Epithelial cell of prostate (primary cell): Measurements from ENCODE around the gene HDAC4.

Experiments used
- DNase-seq: peaks from one replicate; pipeline ENCODE4 v3.0.0-alpha.2; 2011; ENCODE audit warnings: low read depth, low spot score
- H3K27ac ChIP-seq: fragments of 450-650 bp; 2 replicates; pipeline ENCODE4 v1.5.1; 2017; ENCODE audit warnings: mild to moderate bottlenecking

Gene HDAC4

GRCh38 chr2:239429473-239430350 is 28.9 kb upstream of the HDAC4 start:
- no peak for DNase-seq
- no peak overlapping the region for H3K27ac ChIP-seq

- DNase-seq: no peak
- H3K27ac ChIP-seq: no peak overlapping the region
These were observed 24.8 kb upstream of the HDAC4 start for GRCh38 chr2:239425631-239426030.

GRCh38 chr2:239424337-239425045 is 23.7 kb upstream of the HDAC4 start:
- H3K27ac ChIP-seq: no peak overlapping the region
- no peak for DNase-seq

- no peak for DNase-seq
- H3K27ac ChIP-seq: no peak overlapping the region
These were observed 22.7 kb upstream of the HDAC4 start for GRCh38 chr2:239423551-239423950.

GRCh38 chr2:239421851-239422250 is 21.0 kb upstream of the HDAC4 start:
- no peak overlapping the region for H3K27ac ChIP-seq
- DNase-seq: no peak

- no peak overlapping the region for H3K27ac ChIP-seq
- no peak for DNase-seq
These were observed 19.3 kb upstream of the HDAC4 start for GRCh38 chr2:239420082-239420481.

GRCh38 chr2:239418918-239419317 is 18.1 kb upstream of the HDAC4 start:
- DNase-seq: no peak
- no peak overlapping the region for H3K27ac ChIP-seq

- no peak for DNase-seq
- H3K27ac ChIP-seq: no peak overlapping the region
These were observed 12.2 kb upstream of the HDAC4 start for GRCh38 chr2:239412905-239413603.

GRCh38 chr2:239411549-239412319 is 10.9 kb upstream of the HDAC4 start:
- H3K27ac ChIP-seq: no peak overlapping the region

GRCh38 chr2:239411117-239411516 is 10.3 kb upstream of the HDAC4 start:
- no peak overlapping the region for H3K27ac ChIP-seq
- no peak for DNase-seq

More at GRCh38 chr2:239411549-239412319, 10.9 kb upstream of the HDAC4 start:
- no peak for DNase-seq

- no peak for DNase-seq
- no peak overlapping the region for H3K27ac ChIP-seq
These were observed 9.2 kb upstream of the HDAC4 start for GRCh38 chr2:239409976-239410375.

GRCh38 chr2:239407112-239407511 is 6.3 kb upstream of the HDAC4 start:
- no peak overlapping the region for H3K27ac ChIP-seq
- no peak for DNase-seq

- no peak for DNase-seq
- no peak overlapping the region for H3K27ac ChIP-seq
These were observed 5.6 kb upstream of the HDAC4 start for GRCh38 chr2:239406316-239406995.

- no peak overlapping the region for H3K27ac ChIP-seq
- DNase-seq: no peak
These were observed 4.3 kb upstream of the HDAC4 start for GRCh38 chr2:239405071-239405470.

- DNase-seq: no peak
- no peak overlapping the region for H3K27ac ChIP-seq
These were observed 1.8 kb upstream of the HDAC4 start for GRCh38 chr2:239402666-239403065.

- no peak for DNase-seq
- H3K27ac ChIP-seq: peak overlapping the region; percentile 90
These were observed 1.0 kb upstream of the HDAC4 start for GRCh38 chr2:239401881-239402233.

GRCh38 chr2:239401067-239401880 is 454 bp upstream of the HDAC4 start:
- peak; percentile 96 for DNase-seq
- peak overlapping the region; percentile 90 for H3K27ac ChIP-seq

- no peak overlapping the region for H3K27ac ChIP-seq
- DNase-seq: no peak
These were observed 762 bp downstream of the HDAC4 start for GRCh38 chr2:239399921-239400595.
